Measurements from ENCODE around the gene RAB15.

Gene RAB15

GRCh38 chr14:64979336-64980074 lies 7.4 kb upstream of the RAB15 start:
- no peak overlapping the region for H3K4me3 ChIP-seq (replicated peaks; ENCODE audit: low read depth, low read length)
- DNase-seq (ENCODE audit: low read depth) = no peak
- no peak for TF ChIP-seq CTCF (IDR thresholded peaks at IDR 0.05; ENCODE audit: low read length, missing control alignments)

- no peak overlapping the region for H3K4me3 ChIP-seq (replicated peaks; ENCODE audit: low read depth, low read length)
- DNase-seq (ENCODE audit: low read depth) = no peak
- TF ChIP-seq CTCF (IDR thresholded peaks at IDR 0.05; ENCODE audit: low read length, missing control alignments) = no peak
These were observed 2.4 kb upstream of the RAB15 start for GRCh38 chr14:64974563-64974962.

GRCh38 chr14:64973826-64974225 lies 1.7 kb upstream of the RAB15 start:
- no peak overlapping the region for H3K4me3 ChIP-seq (replicated peaks; ENCODE audit: low read depth, low read length)
- DNase-seq (ENCODE audit: low read depth) = no peak

GRCh38 chr14:64973026-64973442 lies 898 bp upstream of the RAB15 start:
- TF ChIP-seq CTCF (IDR thresholded peaks at IDR 0.05; ENCODE audit: low read length, missing control alignments) = no peak
- no peak for DNase-seq (ENCODE audit: low read depth)
- no peak overlapping the region for H3K4me3 ChIP-seq (replicated peaks; ENCODE audit: low read depth, low read length)

More at GRCh38 chr14:64973826-64974225, 1.7 kb upstream of the RAB15 start:
- no peak for TF ChIP-seq CTCF (IDR thresholded peaks at IDR 0.05; ENCODE audit: low read length, missing control alignments)

- no peak for TF ChIP-seq CTCF (IDR thresholded peaks at IDR 0.05; ENCODE audit: low read length, missing control alignments)
- peak overlapping the region; percentile 58 for H3K4me3 ChIP-seq (replicated peaks; ENCODE audit: low read depth, low read length)
- no peak for DNase-seq (ENCODE audit: low read depth)
These were observed 619 bp downstream of the RAB15 start for GRCh38 chr14:64971491-64971942.

- peak overlapping the region; percentile 58 for H3K4me3 ChIP-seq (replicated peaks; ENCODE audit: low read depth, low read length)
- no peak for DNase-seq (ENCODE audit: low read depth)
- TF ChIP-seq CTCF (IDR thresholded peaks at IDR 0.05; ENCODE audit: low read length, missing control alignments) = no peak
These were observed 1.2 kb downstream of the RAB15 start for GRCh38 chr14:64970776-64971477.

All from fibroblast of pulmonary artery (primary cell).